ENCODE results near the gene SURF4.
A peak's percentile ranks its signal among the peaks of the same experiment; 100 is the strongest.
"Not testable (repeated sequence)": the region's sequence is repeated elsewhere in the genome, so short reads cannot be mapped to it uniquely, and the experiment has no call there.

SURF4 gene

DNA sequence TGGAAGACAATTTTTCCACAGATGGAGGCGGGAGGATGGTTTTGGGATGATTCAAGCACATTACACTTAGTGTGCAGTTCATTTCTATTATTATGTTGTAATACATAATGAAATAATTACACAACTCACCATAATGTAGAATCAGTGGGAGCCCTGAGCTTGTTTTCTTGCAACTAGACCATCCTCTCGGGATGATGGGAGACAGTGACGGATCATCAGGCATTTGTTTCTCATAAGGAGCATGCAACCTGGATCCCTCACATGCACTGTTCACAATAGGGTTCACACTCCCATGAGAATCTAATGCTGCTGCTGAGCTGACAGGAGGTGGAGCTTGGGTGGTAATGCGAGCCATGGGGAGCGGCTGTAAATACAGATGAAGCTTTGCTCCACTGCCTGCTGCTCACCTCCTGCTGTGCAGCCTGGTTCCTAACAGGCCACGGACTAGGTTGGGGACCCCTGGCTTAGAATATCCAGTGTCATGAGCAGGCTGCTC lies 1.9 kb upstream of the SURF4 start:
- H4K8ac ChIP-seq (ENCODE audit: low read depth, low read length), result no peak overlapping the region
- no peak overlapping the region for H3K9ac ChIP-seq (ENCODE audit: low read length)
- no peak overlapping the region for H3K4me2 ChIP-seq (ENCODE audit: low read length)
- no peak overlapping the region for H3K14ac ChIP-seq (ENCODE audit: low read length)
- peaks cover 17% of the 10 kb centered on the region for H3K79me1 ChIP-seq (ENCODE audit: low read length)
- H3K9me3 ChIP-seq (ENCODE audit: insufficient read depth, low read depth, low read length), result peaks cover 5% of the 10 kb centered on the region
- H4K91ac ChIP-seq (ENCODE audit: low read depth, low read length), result no peak overlapping the region
- no peak overlapping the region for H2AFZ ChIP-seq (ENCODE audit: insufficient read depth, low read length, poor library complexity)
- H3K36me3 ChIP-seq (ENCODE audit: control insufficient read depth in 1 of 2, insufficient read depth in 2 of 2, low read length in 2 of 2), result peaks cover 7 to 8% of the 10 kb centered on the region in 2 experiments
- peaks cover 17% of the 10 kb centered on the region for H3K79me2 ChIP-seq (ENCODE audit: control insufficient read depth, insufficient read depth, low read length, poor library complexity)
- H3K4ac ChIP-seq (ENCODE audit: low read depth, low read length), result no peak overlapping the region
- WGBS (ENCODE audit: extremely low coverage, insufficient coverage, insufficient read length), result no CpG with 5 or more reads among the region's 6 CpGs
- H4K12ac ChIP-seq (ENCODE audit: low read depth, low read length), result no peak overlapping the region
- no peak overlapping the region for H2BK120ac ChIP-seq (ENCODE audit: insufficient read depth, low read length, poor library complexity)
- H2BK12ac ChIP-seq (ENCODE audit: low read length), result no peak overlapping the region
- H3K4me1 ChIP-seq (ENCODE audit: control insufficient read depth in 1 of 2, insufficient read depth in 2 of 2, low read length in 2 of 2), result peaks cover 2 to 5% of the 10 kb centered on the region in 2 experiments
- H3K23ac ChIP-seq (ENCODE audit: low read length), result no peak overlapping the region
- H3K27ac ChIP-seq (ENCODE audit: low read depth, low read length), result no peak overlapping the region
- no peak overlapping the region for H3K4me3 ChIP-seq (ENCODE audit: low read depth, low read length)
- no peak for DNase-seq
- no peak overlapping the region for H2BK5ac ChIP-seq (ENCODE audit: low read depth, low read length, poor library complexity)
- no peaks in the 10 kb centered on the region for H3K27me3 ChIP-seq (ENCODE audit: insufficient read depth, low read length)
- H3K18ac ChIP-seq (ENCODE audit: low read length), result no peak overlapping the region
- H2AK5ac ChIP-seq (ENCODE audit: low read length), result no peak overlapping the region

DNA sequence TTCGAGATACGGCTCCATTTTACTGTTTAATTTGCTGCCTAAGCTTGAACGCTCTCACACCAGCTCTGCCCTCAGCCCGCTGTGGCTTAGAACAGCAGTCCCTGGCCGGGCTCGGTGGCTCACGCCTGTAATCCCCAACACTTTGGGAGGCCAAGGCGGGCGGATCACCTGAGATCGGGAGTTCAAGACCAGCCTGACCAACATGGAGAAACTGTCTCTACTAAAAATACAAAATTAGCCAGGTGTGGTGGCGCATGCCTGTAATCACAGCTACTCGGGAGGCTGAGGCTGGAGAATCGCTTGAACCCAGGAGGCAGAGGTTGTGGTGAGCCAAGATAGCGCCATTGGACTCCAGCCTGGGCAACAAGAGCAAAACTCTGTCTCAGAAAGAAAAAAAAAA lies 1.4 kb upstream of the SURF4 start:
- H2BK5ac ChIP-seq (ENCODE audit: low read depth, low read length, poor library complexity); H3K9me3 ChIP-seq (ENCODE audit: insufficient read depth, low read depth, low read length); DNase-seq; H3K4me2 ChIP-seq (ENCODE audit: low read length); H3K4me1 ChIP-seq (ENCODE audit: control insufficient read depth in 1 of 2, insufficient read depth in 2 of 2, low read length in 2 of 2); H2BK12ac ChIP-seq (ENCODE audit: low read length); H2AFZ ChIP-seq (ENCODE audit: insufficient read depth, low read length, poor library complexity); H3K27ac ChIP-seq (ENCODE audit: low read depth, low read length); H4K91ac ChIP-seq (ENCODE audit: low read depth, low read length); H3K27me3 ChIP-seq (ENCODE audit: insufficient read depth, low read length); H4K8ac ChIP-seq (ENCODE audit: low read depth, low read length); H2BK120ac ChIP-seq (ENCODE audit: insufficient read depth, low read length, poor library complexity); H3K18ac ChIP-seq (ENCODE audit: low read length); H4K12ac ChIP-seq (ENCODE audit: low read depth, low read length); H3K23ac ChIP-seq (ENCODE audit: low read length); H3K4me3 ChIP-seq (ENCODE audit: low read depth, low read length); H3K9ac ChIP-seq (ENCODE audit: low read length); H2AK5ac ChIP-seq (ENCODE audit: low read length); H3K14ac ChIP-seq (ENCODE audit: low read length); H3K4ac ChIP-seq (ENCODE audit: low read depth, low read length): not testable (repeated sequence)
- Histone ChIP-seq H3K79me2 (ENCODE audit: control insufficient read depth, insufficient read depth, low read length, poor library complexity) (peaks cover 19% of the 10 kb centered on the region), H3K79me1 (ENCODE audit: low read length) (peaks cover 17% of the 10 kb centered on the region), H3K36me3 (ENCODE audit: control insufficient read depth in 1 of 2, insufficient read depth in 2 of 2, low read length in 2 of 2) (peaks cover 10 to 11% of the 10 kb centered on the region in 2 experiments)
- WGBS (ENCODE audit: extremely low coverage, insufficient coverage, insufficient read length), result no CpG with 5 or more reads among the region's 14 CpGs

DNA sequence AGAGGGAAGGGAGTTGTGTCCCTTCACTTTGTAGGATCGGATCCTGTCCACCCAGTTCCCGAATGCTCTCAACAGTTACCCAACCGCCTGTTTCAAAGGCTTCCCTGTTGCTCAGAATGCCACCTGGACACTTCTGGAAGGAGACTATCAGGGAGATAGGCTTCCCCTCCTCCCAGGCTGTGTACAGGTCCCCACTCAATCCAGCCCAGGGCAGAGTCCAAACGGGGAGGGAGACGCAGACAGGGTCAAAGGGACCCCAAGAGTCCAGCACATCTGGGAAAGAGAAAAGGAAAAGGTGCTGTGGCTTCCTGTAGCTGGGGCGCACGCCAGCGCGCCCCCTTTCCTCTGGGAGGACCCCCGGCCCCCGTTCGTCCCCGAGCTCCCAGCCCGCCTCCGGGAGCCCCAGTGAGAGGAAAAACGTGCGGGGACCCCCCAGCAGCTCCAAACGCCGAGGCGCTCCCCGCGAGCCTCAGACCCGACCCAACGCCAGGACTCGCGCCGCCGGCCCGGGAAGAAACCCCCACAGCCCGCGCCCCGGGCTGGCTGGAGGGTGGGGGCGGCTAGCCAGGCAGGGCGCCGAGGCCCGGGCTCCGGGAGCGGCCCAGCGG lies 640 bp downstream of the SURF4 start:
- Histone ChIP-seq H2AFZ (ENCODE audit: insufficient read depth, low read length, poor library complexity) (peak overlapping the region; percentile 31), H3K36me3 (ENCODE audit: control insufficient read depth in 1 of 2, insufficient read depth in 2 of 2, low read length in 2 of 2) (peaks cover 28 to 29% of the 10 kb centered on the region in 2 experiments), H3K14ac (ENCODE audit: low read length) (peak overlapping the region; percentile 99), H2AK5ac (ENCODE audit: low read length) (peak overlapping the region; percentile 92), H3K23ac (ENCODE audit: low read length) (peak overlapping the region; percentile 37), H3K4me3 (ENCODE audit: low read depth, low read length) (peak overlapping the region; percentile 97), H3K27me3 (ENCODE audit: insufficient read depth, low read length) (no peaks in the 10 kb centered on the region), H3K27ac (ENCODE audit: low read depth, low read length) (peak overlapping the region; percentile 96), H4K8ac (ENCODE audit: low read depth, low read length) (peak overlapping the region; percentile 96), H2BK120ac (ENCODE audit: insufficient read depth, low read length, poor library complexity) (peak overlapping the region; percentile 98), H3K9me3 (ENCODE audit: insufficient read depth, low read depth, low read length) (peaks cover 3% of the 10 kb centered on the region), H3K79me1 (ENCODE audit: low read length) (peaks cover 17% of the 10 kb centered on the region), H3K9ac (ENCODE audit: low read length) (peak overlapping the region; percentile 99), H3K4ac (ENCODE audit: low read depth, low read length) (peak overlapping the region; percentile 100), H3K18ac (ENCODE audit: low read length) (peak overlapping the region; percentile 99), H4K12ac (ENCODE audit: low read depth, low read length) (peak overlapping the region; percentile 87), H3K4me2 (ENCODE audit: low read length) (peak overlapping the region; percentile 74), H4K91ac (ENCODE audit: low read depth, low read length) (peak overlapping the region; percentile 99), H2BK12ac (ENCODE audit: low read length) (no peak overlapping the region), H3K79me2 (ENCODE audit: control insufficient read depth, insufficient read depth, low read length, poor library complexity) (peaks cover 28% of the 10 kb centered on the region), H3K4me1 (ENCODE audit: control insufficient read depth in 1 of 2, insufficient read depth in 2 of 2, low read length in 2 of 2) (peaks cover 4 to 5% of the 10 kb centered on the region in 2 experiments), H2BK5ac (ENCODE audit: low read depth, low read length, poor library complexity) (peak overlapping the region; percentile 96)
- no CpG with 5 or more reads among the region's 39 CpGs for WGBS (ENCODE audit: extremely low coverage, insufficient coverage, insufficient read length)
- peak; percentile 59 to 84 for DNase-seq

DNA sequence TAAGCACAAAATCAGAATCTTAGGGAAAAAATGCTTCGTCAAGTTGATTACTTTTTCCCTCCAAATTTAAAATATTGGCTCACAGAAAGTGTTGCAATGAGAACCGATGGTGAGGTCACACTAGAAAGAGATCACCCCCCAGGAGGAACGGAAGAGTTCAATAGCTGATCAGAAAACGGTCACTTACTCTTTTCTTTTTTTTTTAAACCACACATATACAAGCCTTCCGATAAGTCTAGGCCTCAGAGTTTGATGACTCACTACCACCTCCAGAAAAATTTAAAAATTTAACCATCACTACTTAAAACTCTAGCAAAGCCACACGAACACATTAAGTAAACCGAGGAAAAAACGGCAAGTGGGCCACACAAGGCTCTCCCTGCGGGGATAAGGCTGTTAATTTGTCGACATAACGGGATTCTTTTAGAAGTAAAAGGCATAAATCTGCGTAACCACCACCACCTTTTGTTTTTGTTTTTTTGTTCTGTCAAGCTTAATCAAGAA lies 1.2 kb downstream of the SURF4 start:
- Histone ChIP-seq H3K4me1 (ENCODE audit: control insufficient read depth in 1 of 2, insufficient read depth in 2 of 2, low read length in 2 of 2) (peaks cover 4 to 5% of the 10 kb centered on the region in 2 experiments), H3K9me3 (ENCODE audit: insufficient read depth, low read depth, low read length) (peaks cover 3% of the 10 kb centered on the region), H3K4me3 (ENCODE audit: low read depth, low read length) (peak overlapping the region; percentile 97), H2BK5ac (ENCODE audit: low read depth, low read length, poor library complexity) (no peak overlapping the region), H2BK120ac (ENCODE audit: insufficient read depth, low read length, poor library complexity) (no peak overlapping the region), H3K4me2 (ENCODE audit: low read length) (peak overlapping the region; percentile 74), H3K23ac (ENCODE audit: low read length) (no peak overlapping the region), H3K9ac (ENCODE audit: low read length) (peak overlapping the region; percentile 99), H3K4ac (ENCODE audit: low read depth, low read length) (peak overlapping the region; percentile 100), H4K12ac (ENCODE audit: low read depth, low read length) (no peak overlapping the region), H2AK5ac (ENCODE audit: low read length) (no peak overlapping the region), H3K27ac (ENCODE audit: low read depth, low read length) (no peak overlapping the region), H2AFZ (ENCODE audit: insufficient read depth, low read length, poor library complexity) (no peak overlapping the region), H4K91ac (ENCODE audit: low read depth, low read length) (no peak overlapping the region), H3K36me3 (ENCODE audit: control insufficient read depth in 1 of 2, insufficient read depth in 2 of 2, low read length in 2 of 2) (peaks cover 32 to 35% of the 10 kb centered on the region in 2 experiments), H4K8ac (ENCODE audit: low read depth, low read length) (no peak overlapping the region), H3K18ac (ENCODE audit: low read length) (no peak overlapping the region), H3K14ac (ENCODE audit: low read length) (no peak overlapping the region), H3K27me3 (ENCODE audit: insufficient read depth, low read length) (no peaks in the 10 kb centered on the region), H3K79me1 (ENCODE audit: low read length) (peaks cover 17% of the 10 kb centered on the region), H2BK12ac (ENCODE audit: low read length) (no peak overlapping the region), H3K79me2 (ENCODE audit: control insufficient read depth, insufficient read depth, low read length, poor library complexity) (peaks cover 31% of the 10 kb centered on the region)
- DNase-seq, result peak in 1 of 2 donors; percentile 60
- WGBS (ENCODE audit: extremely low coverage, insufficient coverage, insufficient read length), result no CpG with 5 or more reads among the region's 12 CpGs

Data from trophoblast cell (in vitro differentiated cells and primary cell).